GM18505 (cell line): ENCODE data around the gene ANKRD33.

Experiments
- ATAC-seq: cut with Tn5 transposase; IDR thresholded peaks from one replicate; pipeline ENCODE4 v1.9.1; 2021; ENCODE audit not compliant: unreplicated experiment
- POLR2A ChIP-seq: IDR thresholded peaks from 4 replicates; pipeline ENCODE4 v1.6.1; 2011; ENCODE audit warnings: borderline replicate concordance; ENCODE audit not compliant: insufficient read depth, insufficient read length; ENCODE audit errors: extremely low read depth

ANKRD33 gene

DNA sequence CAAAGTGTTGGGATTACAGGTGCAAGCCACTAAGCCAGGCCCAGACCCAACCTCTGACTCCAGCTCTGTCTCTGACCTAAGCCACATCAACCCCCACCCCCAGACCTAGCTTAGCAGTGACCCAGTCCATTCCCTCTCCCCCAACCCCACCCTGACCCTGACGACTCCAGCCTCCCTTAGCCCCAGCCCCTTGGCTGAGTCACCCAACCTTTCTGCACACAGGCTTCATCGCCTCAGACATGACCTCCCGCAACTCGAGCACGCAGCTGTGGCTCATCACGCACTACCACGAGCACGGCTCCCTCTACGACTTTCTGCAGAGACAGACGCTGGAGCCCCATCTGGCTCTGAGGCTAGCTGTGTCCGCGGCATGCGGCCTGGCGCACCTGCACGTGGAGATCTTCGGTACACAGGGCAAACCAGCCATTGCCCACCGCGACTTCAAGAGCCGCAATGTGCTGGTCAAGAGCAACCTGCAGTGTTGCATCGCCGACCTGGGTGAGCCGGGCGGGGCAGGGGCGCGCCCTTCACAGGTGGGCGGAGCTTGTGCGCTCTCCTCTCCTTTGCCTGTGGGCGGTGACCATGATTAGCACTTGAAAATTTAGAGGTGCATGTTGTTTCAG lies 27.2 kb downstream of the ANKRD33 start:
- no peak for ATAC-seq
- TF ChIP-seq POLR2A = no peak

DNA sequence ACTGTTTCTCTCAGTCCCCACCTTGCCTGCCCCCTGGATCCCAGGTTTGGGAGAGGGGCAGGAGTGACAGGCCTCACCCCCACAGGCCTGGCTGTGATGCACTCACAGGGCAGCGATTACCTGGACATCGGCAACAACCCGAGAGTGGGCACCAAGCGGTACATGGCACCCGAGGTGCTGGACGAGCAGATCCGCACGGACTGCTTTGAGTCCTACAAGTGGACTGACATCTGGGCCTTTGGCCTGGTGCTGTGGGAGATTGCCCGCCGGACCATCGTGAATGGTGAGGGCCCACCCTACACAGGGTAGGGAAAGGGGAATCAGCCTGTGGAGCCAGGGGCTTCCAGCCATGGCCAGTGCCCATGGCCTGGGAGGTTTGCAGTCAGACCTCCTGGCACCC lies 28.0 kb downstream of the ANKRD33 start:
- no peak for ATAC-seq
- no peak for TF ChIP-seq POLR2A

DNA sequence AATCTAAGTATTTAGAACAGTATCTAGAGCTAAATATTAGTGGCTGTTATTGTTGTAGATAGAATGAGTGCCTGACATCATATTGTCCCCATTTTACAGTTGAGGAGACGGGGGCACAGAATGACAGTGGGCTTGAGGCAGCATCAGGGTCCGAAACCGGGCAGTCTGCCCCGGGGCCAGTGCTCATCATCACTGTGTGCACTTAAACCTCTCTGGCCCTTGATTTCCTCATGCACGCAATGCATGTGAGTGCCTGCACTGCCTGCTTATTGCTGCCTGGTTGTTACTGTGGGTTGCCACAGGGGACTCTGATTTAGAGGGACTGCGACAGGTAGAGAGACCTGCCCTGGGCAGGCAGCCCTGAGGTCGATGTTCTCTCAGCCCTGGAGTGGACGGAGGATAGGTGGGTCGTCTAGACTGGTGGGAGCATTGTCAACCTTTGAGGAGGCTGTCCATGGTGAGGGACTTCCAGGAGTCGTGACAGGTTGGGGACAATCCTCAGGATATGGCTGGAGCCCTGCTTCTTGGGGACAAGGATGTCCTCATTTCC lies 29.2 kb downstream of the ANKRD33 start:
- ATAC-seq = no peak
- no peak for TF ChIP-seq POLR2A

GRCh38 chr12:51917746-51918453 lies 30.0 kb downstream of the ANKRD33 start:
- TF ChIP-seq POLR2A = no peak

GRCh38 chr12:51920046-51920445 lies 32.1 kb downstream of the ANKRD33 start:
- TF ChIP-seq POLR2A = no peak
- no peak for ATAC-seq

More at GRCh38 chr12:51917746-51918453, 30.0 kb downstream of the ANKRD33 start:
- ATAC-seq = no peak

- no peak for TF ChIP-seq POLR2A
- ATAC-seq = no peak
Measured at GRCh38 chr12:51921017-51921725, 33.3 kb downstream of the ANKRD33 start.

- no peak for ATAC-seq
- TF ChIP-seq POLR2A = no peak
Measured at GRCh38 chr12:51922146-51922545, 34.2 kb downstream of the ANKRD33 start.

GRCh38 chr12:51922762-51923505 lies 35.0 kb downstream of the ANKRD33 start:
- ATAC-seq = no peak
- no peak for TF ChIP-seq POLR2A

DNA sequence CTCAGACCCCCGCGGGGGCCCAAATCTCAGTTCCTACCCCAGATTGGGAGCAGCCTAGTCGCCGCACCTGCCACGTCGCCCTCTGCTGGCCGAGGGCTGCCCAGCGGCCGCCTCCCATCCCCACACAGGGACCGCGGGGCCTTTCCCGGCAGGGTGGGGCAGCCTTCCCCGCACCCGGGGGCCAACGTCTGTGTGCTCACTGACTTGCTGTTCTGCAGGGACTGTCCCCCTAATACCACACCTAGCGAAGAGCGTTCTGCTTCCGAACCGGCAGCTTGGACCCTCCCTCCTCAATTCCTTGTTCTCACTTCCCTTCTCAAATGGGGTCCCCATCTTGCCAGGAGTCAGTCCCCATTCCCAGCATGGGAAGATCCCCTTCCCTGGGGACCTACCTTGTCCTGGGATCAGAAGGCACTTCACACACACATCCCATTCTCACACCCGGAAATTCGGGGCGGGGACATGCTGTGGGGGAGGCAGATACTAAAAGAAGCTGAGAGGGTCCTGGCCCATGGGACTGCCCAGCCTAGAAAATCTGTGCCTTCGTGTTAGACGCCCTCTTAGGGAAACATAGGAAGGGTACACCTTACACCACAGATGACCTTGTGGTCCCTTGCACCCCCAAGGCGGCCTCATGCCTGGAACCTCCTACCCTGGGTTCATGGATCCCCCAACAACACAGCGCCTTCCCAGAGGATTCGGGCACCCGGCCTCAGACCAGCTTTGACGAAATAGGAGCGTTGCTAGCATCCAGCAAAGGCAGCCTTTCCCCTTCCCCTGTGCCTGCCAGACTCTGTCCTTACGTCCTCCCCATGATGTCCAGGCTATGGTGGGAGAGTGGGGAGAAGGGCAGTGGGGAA lies 35.8 kb downstream of the ANKRD33 start:
- no peak for ATAC-seq
- TF ChIP-seq POLR2A = no peak

DNA sequence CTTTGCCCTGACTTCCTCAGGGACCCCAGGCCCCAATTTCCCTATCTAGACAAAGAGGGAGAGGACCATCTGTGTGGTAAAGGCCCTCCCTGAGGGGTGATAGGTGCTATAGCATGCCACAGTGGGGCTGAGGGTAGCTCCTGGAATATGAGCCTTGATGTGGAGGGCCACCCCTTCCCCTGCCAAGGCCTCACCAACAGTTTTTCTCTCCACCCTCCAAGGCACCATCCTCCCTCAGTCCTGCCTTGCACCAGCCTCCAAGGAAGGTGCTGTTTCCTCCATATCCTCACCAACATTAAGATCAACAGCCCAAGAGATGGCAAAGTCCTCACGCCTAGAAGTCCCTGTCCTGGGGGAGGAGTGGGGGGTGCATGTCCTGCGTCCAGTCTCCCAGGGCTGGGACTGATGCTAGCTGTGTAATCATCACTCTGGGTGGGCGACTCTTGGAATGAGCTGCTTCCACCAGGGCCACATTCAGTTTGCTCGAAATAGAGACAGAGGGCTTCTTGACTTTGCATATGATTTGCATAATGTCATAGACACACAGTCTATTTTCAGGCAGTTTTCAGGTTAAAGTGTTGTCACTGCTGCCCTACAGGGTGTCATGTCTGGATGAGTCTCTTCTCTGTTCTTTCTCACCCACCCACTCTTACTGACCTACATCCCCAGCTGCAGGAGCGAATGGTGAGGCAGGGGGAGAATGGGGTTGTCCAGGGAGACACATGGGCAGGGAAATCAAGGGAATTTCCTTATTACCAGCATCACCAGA lies 36.8 kb downstream of the ANKRD33 start:
- no peak for ATAC-seq
- no peak for TF ChIP-seq POLR2A

DNA sequence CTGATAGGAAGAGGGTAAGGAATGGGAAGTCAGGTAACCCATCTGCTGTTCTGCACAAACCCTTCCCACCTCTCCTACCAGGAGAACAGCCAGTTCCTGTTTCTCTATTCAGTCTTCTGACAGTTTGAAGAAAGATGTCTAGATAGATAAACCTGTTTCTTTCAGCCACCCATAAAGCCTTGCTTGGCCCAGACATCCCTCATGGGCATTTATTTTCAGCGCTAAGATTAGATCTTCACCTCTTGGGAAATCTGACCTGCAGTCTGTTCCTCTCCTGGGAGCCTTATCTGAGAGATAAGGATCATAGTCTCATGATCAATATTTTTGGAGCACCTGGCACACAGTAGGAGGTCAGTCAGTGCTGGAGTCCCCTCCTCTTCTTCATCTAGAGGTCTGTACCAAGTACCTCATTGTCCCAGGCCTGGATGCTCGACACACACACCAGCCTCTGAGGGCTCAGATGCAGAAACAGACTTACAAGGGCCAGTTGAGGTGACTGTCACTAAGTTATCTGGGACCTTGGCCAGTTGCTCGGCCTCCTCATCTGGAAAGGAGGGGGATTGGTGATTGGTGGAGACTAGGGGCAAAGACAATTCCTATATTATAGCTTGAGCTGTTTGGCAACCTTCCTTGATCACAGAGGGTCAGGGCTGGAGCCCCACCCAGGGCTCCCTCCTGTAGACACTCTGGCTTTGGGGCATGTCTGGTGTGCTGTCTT lies 37.6 kb downstream of the ANKRD33 start:
- no peak for TF ChIP-seq POLR2A
- no peak for ATAC-seq

DNA sequence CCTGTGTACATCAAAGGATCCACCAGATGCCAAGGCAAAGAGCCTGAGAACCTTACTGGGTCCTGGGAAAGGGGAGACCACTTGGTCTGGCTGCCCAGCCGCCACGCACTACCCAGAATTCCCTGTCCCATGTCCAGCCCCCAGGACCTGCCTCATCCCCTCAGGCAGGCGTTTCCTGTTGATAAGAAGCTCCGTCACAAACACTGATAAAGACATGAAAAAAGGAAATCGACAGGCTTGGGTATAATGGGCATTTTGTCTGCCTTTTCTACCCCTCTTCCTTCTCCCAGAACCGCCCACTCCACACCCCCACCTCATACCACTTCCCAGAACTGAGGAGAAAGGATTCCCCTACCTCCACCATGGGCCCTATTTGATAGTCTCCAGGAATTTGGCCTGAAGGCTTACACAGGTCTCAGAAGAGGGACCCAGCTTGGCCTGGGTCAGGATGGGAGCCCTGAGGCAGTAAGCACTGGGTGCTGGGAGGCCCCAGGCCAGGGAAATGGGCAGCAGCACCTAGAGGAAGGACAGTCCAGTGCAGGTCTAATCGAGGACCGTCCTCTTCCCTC lies 38.2 kb downstream of the ANKRD33 start:
- no peak for ATAC-seq
- no peak for TF ChIP-seq POLR2A
